Measurements from ENCODE around the gene XDH.

GRCh38 chr2:31333046-31333445 lies 81.5 kb downstream of the XDH start:
- TF ChIP-seq CTCF (IDR thresholded peaks at IDR 0.05; ENCODE audit: insufficient read depth, low read length) (no peak), POLR2AphosphoS5 (IDR thresholded peaks at IDR 0.05; ENCODE audit: low read depth) (no peak), GABPA (IDR thresholded peaks at IDR 0.05; ENCODE audit: low read depth) (no peak), SPI1 (IDR thresholded peaks at IDR 0.05; ENCODE audit: borderline replicate concordance, low read depth) (no peak)

Measured in HL-60 (cell line).